ENCODE data around the gene PSKH1. TPM values are rescaled to one million over a fixed set of nuclear protein-coding genes. Genes with fewer than 3 reads are reported as not detected.

PSKH1 gene
- polyA plus RNA-seq, 2 of the 4 experiments (the other 2 are of a cell fraction) = 15.1 to 15.8 TPM

DNA sequence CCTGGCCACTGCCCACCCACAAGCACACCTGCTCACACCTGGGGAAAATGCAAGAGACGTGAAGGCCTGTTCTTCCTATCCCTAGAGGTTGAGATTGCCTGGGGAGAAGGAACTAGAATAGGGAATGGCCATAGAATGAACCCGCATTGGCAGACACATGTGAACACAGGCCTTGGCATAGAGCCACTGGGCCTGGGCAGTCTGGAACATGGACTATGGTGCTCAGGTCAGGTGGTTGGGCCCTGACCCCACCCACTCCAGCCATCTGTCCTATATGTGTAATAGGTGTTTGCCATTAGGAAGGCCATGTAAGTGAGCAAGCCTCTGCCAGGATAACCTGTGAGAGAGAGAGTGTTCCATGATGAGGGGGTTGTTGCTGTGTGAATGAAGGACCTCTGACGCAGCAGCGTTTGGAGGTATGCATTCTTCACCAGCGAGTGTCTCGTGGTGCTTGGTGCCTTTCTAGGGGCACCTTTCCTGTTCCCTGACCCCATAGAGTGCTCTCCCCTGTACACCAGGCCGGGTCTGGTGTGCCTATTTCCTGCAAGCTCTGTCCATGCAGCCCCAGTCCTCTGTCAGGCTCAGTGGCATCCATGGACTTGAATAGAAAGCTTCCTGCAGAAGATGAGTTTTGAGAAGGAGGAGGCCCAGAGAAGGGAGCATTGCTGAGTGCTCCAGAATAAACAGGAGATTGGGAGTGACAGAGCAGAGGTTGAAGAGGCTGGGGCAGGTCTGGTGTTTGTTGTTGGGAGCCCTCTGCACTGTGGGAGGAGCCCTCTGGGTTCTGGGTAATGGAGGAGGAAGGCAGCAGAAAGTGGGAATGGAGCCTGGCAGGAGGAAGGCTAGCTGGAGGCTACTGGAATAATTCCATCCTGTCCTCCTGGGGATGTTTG is 23.0 kb downstream of the PSKH1 start:
- H3K4me2 ChIP-seq = no peak overlapping the region
- FAIRE-seq (no peak), DNase-seq (ENCODE audit: low read depth in 1 of 2, low spot score in 1 of 2) (no peak), ATAC-seq (no peak)
- WGBS (ENCODE audit: missing lambda C conversion rate) = 76% methylated on average over 7 of the region's 7 CpGs
- ChIA-PET CTCF (interaction anchor here (0.6 to 22.2 kb wide), 7 partner anchors 9 to 395 kb away, joined by 3 to 370 read pairs (median 8); partner anchors contain the start of genes EDC4 and NRN1L), POLR2A (no interaction called here)
- H3K4me1 ChIP-seq = peaks cover 16% of the 10 kb centered on the region
- H3K4me3 ChIP-seq = no peak overlapping the region
- H3K9me3 ChIP-seq = no peaks in the 10 kb centered on the region
- TF ChIP-seq, protein P1, sequence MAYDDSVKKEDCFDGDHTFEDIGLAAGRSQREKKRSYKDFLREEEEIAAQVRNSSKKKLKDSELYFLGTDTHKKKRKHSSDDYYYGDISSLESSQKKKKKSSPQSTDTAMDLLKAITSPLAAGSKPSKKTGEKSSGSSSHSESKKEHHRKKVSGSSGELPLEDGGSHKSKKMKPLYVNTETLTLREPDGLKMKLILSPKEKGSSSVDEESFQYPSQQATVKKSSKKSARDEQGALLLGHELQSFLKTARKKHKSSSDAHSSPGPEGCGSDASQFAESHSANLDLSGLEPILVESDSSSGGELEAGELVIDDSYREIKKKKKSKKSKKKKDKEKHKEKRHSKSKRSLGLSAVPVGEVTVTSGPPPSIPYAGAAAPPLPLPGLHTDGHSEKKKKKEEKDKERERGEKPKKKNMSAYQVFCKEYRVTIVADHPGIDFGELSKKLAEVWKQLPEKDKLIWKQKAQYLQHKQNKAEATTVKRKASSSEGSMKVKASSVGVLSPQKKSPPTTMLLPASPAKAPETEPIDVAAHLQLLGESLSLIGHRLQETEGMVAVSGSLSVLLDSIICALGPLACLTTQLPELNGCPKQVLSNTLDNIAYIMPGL (CRISPR knock-in tag; IDR thresholded peaks at IDR 0.05; ENCODE audit: borderline replicate concordance) = no peak
- TF ChIP-seq, protein P2, sequence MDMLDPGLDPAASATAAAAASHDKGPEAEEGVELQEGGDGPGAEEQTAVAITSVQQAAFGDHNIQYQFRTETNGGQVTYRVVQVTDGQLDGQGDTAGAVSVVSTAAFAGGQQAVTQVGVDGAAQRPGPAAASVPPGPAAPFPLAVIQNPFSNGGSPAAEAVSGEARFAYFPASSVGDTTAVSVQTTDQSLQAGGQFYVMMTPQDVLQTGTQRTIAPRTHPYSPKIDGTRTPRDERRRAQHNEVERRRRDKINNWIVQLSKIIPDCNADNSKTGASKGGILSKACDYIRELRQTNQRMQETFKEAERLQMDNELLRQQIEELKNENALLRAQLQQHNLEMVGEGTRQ (IDR thresholded peaks at IDR 0.05) = no peak
- TF ChIP-seq FOSB (CRISPR knock-in tag; IDR thresholded peaks at IDR 0.05) (no peak), CHD2 (IDR thresholded peaks at IDR 0.05; ENCODE audit: low read length, partially characterized antibody) (no peak), TFCP2L1 (CRISPR knock-in tag; IDR thresholded peaks at IDR 0.05) (no peak), NR3C1 (IDR thresholded peaks at IDR 0.05) (no peak), RAD21 (conservative IDR thresholded peaks at IDR 0.05 in 1 of 2, IDR thresholded peaks at IDR 0.05 in 1 of 2) (no peak), FOXS1 (CRISPR knock-in tag; IDR thresholded peaks at IDR 0.05) (no peak), CBX2 (IDR thresholded peaks at IDR 0.05; ENCODE audit: borderline replicate concordance, low read depth) (no peak), JUNB (IDR thresholded peaks at IDR 0.05) (no peak), PBX3 (IDR thresholded peaks at IDR 0.05) (no peak), NFE2L2 (conservative IDR thresholded peaks at IDR 0.05; ENCODE audit: low read length) (no peak), POLR2A (IDR thresholded peaks at IDR 0.05; ENCODE audit: low read length) (no peak), KDM1A (IDR thresholded peaks at IDR 0.05; ENCODE audit: low read depth) (no peak), MAX (IDR thresholded peaks at IDR 0.05) (no peak), ELK1 (IDR thresholded peaks at IDR 0.05; ENCODE audit: low read depth, low read length) (no peak)
- TF ChIP-seq, protein P3, sequence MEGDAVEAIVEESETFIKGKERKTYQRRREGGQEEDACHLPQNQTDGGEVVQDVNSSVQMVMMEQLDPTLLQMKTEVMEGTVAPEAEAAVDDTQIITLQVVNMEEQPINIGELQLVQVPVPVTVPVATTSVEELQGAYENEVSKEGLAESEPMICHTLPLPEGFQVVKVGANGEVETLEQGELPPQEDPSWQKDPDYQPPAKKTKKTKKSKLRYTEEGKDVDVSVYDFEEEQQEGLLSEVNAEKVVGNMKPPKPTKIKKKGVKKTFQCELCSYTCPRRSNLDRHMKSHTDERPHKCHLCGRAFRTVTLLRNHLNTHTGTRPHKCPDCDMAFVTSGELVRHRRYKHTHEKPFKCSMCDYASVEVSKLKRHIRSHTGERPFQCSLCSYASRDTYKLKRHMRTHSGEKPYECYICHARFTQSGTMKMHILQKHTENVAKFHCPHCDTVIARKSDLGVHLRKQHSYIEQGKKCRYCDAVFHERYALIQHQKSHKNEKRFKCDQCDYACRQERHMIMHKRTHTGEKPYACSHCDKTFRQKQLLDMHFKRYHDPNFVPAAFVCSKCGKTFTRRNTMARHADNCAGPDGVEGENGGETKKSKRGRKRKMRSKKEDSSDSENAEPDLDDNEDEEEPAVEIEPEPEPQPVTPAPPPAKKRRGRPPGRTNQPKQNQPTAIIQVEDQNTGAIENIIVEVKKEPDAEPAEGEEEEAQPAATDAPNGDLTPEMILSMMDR (IDR thresholded peaks at IDR 0.05) = no peak
- no peak overlapping the region for H3K27ac ChIP-seq
